Endothelial cell of umbilical vein (primary cell): Measurements from ENCODE around the gene SIAH1. TPM values are rescaled to one million over a fixed set of nuclear protein-coding genes. Genes with fewer than 3 reads are reported as not detected.
"Not testable (repeated sequence)": the region's sequence is repeated elsewhere in the genome, so short reads cannot be mapped to it uniquely, and the experiment has no call there.

Experiments used
- BruUV-seq: library from RNA; stranded (reverse); fragments of 400-500 nt; replicated peaks from 2 replicates; lab custom pipeline; 2021; lab: Mats Ljungman, UMichigan
- CTCF ChIA-PET: fragments of 300-600, 350-600 bp; sonication (Branson Sonifier 250); formaldehyde crosslinking; loops from one replicate; lab custom pipeline; 2021; ENCODE audit warnings: antibody characterized with exemption, inconsistent platforms; lab: Charles Lee
- POLR2A ChIA-PET: fragments of 300-600, 350-600 bp; sonication (Branson Sonifier 250); formaldehyde crosslinking; loops from one replicate; lab custom pipeline; 2021; ENCODE audit warnings: antibody characterized with exemption, inconsistent platforms; lab: Charles Lee
- DNase-seq: peaks from one replicate; pipeline ENCODE4 v3.0.0-alpha.2; 2011; ENCODE audit warnings: low read depth, low spot score
- FAIRE-seq: peaks from 2 replicates; lab custom pipeline; 2011; peaks lifted over from hg19 to GRCh38; lab: Jason Lieb, UNC
- H2AFZ ChIP-seq: 2 replicates; pipeline ENCODE4 v1.6.0; 2012; ENCODE audit warnings: low read depth, low read length, control low read depth, inconsistent platforms
- H3K27ac ChIP-seq: 2 replicates; pipeline ENCODE4 v1.5.1; 2011; ENCODE audit warnings: low read depth, mild to moderate bottlenecking, control low read depth, low read length, moderate library complexity; ENCODE audit not compliant: insufficient read depth
- H3K27me3 ChIP-seq, 2 experiments: 2 replicates each; pipeline versions ENCODE4 v1.6.0 to v1.6.1; 2011; ENCODE audit warnings: low read length in 2 of 2, mixed read lengths in 1 of 2; ENCODE audit not compliant: control insufficient read depth in 2 of 2, insufficient read depth in 2 of 2
- H3K36me3 ChIP-seq, 2 experiments: 2 replicates in 1 of 2; 3 replicates in 1 of 2; pipeline ENCODE4 v1.5.1; 2011; ENCODE audit warnings: low read length in 2 of 2, mild to moderate bottlenecking in 1 of 2, moderate library complexity in 1 of 2; ENCODE audit not compliant: control insufficient read depth in 2 of 2, insufficient read depth in 2 of 2; ENCODE audit errors: extremely low read depth in 1 of 2
- H3K4me1 ChIP-seq: 3 replicates; pipeline ENCODE4 v1.5.1; 2011; ENCODE audit warnings: mild to moderate bottlenecking, low read length; ENCODE audit not compliant: control insufficient read depth, insufficient read depth; ENCODE audit errors: extremely low read depth
- H3K4me2 ChIP-seq: 2 replicates; pipeline ENCODE4 v1.6.1; 2011; ENCODE audit warnings: low read length, control low read depth, mixed read lengths; ENCODE audit not compliant: insufficient read depth
- H3K4me3 ChIP-seq, 3 experiments: fragments of 200-600 bp in 1 of 3; sonication (generic), shearing (Covaris generic) in 1 of 3; replicated peaks in 1 of 3; 2 replicates each; pipeline ENCODE4 v1.5.1; 2011 to 2016; ENCODE audit warnings: control low read depth in 3 of 3, low read length in 3 of 3, mild to moderate bottlenecking in 2 of 3, inconsistent platforms in 1 of 3, low read depth in 1 of 3, moderate library complexity in 1 of 3; ENCODE audit not compliant: insufficient read depth in 1 of 3
- H3K79me2 ChIP-seq: 2 replicates; pipeline ENCODE4 v1.6.0; 2012; ENCODE audit warnings: low read length, inconsistent platforms; ENCODE audit not compliant: control insufficient read depth, insufficient read depth
- H3K9ac ChIP-seq: replicated peaks from 2 replicates; pipeline ENCODE3; 2011; ENCODE audit warnings: low read length, control low read depth; ENCODE audit not compliant: insufficient read depth; ENCODE audit errors: extremely low read depth
- H3K9me1 ChIP-seq: replicated peaks from 3 replicates; pipeline ENCODE4 v1.6.0; 2011; ENCODE audit warnings: mild to moderate bottlenecking, low read length; ENCODE audit not compliant: control insufficient read depth, insufficient read depth; ENCODE audit errors: extremely low read depth
- H3K9me3 ChIP-seq: replicated peaks from 2 replicates; pipeline ENCODE4 v1.5.1; 2012; ENCODE audit warnings: low read length, inconsistent platforms; ENCODE audit not compliant: control insufficient read depth, insufficient read depth
- H4K20me1 ChIP-seq: replicated peaks from 2 replicates; pipeline ENCODE3; 2011; ENCODE audit warnings: mild to moderate bottlenecking, low read length; ENCODE audit not compliant: control insufficient read depth, insufficient read depth; ENCODE audit errors: extremely low read depth
- EZH2 ChIP-seq: IDR thresholded peaks from 2 replicates; pipeline ENCODE4 v1.6.1; 2012; ENCODE audit warnings: borderline replicate concordance, low read depth, mild to moderate bottlenecking, moderate library complexity, low read length, inconsistent platforms; ENCODE audit not compliant: severe bottlenecking
- MYC ChIP-seq: IDR thresholded peaks from one replicate; pipeline ENCODE4 v1.6.1; 2011; ENCODE audit warnings: mild to moderate bottlenecking, low read depth, low read length
- POLR2A ChIP-seq: IDR thresholded peaks from 2 replicates; pipeline ENCODE4 v1.6.1; 2012; ENCODE audit warnings: low read depth, mild to moderate bottlenecking, control low read depth, low read length
- POLR2AphosphoS5 ChIP-seq: IDR thresholded peaks from 2 replicates; pipeline ENCODE4 v1.6.1; 2012; ENCODE audit warnings: low read depth, mild to moderate bottlenecking, control low read depth, low read length, moderate library complexity; ENCODE audit not compliant: insufficient read depth
- dilution Hi-C: fragments of 300-500 bp; cut with MboI; formaldehyde crosslinking; loops from one replicate; pipeline ENCODE4 v1.15.0; 2019; ENCODE audit warnings: low sequenced_read_pairs; ENCODE audit not compliant: extremely low pct_ligation_motif_present
- intact Hi-C: fragments of 100-400 bp; cut with micrococcal nuclease; formaldehyde crosslinking; loops from one replicate; pipeline ENCODE4 v1.10.0; 2022
- polyA plus RNA-seq, 4 experiments: library from polyadenylated mRNA; depleted of rRNA in 3 of 4; stranded (reverse) in 3 of 4; unstranded in 1 of 4; fragments of >200 nt; gene quantifications; 2 replicates each; pipeline versions ENCODE4 v1.2.1 to v1.2.3, GENCODE V29; 2011 to 2012; ENCODE audit warnings: missing spikeins in 1 of 4
- total RNA-seq: library from RNA; stranded (reverse); gene quantifications from 2 replicates; pipeline ENCODE4 v1.2.3, GENCODE V29; 2021
- TF ChIP-seq, protein P1 (sequence below): IDR thresholded peaks from 2 replicates; pipeline ENCODE4 v1.6.1; 2011; ENCODE audit not compliant: insufficient read depth, insufficient read length

The SIAH1 gene
- total and polyA plus RNA-seq, 2 donors (not counting 3 experiments of a cell fraction or from before 2014, with no cell fraction given): 14.4 to 19.9 TPM

DNA sequence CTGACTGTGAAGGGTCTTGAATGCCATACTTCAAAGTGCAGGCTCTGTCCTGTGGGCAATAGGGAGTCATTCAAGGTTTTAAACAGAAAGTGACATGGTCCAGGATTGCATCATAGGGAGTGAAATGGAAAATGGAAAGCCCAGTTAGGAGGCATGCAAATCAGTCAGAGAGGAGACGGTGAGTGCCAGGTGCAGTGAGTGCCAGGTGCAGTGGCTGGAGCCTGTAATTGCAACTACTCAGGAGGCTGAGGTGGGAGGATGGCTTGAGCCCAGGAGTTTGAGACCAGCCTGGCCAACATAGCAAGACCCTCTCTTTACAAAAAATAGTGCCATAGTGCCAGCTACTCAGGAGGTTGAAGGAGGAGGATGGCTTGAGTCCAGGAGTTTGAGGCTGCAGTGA is 35.2 kb upstream of the SIAH1 start:
- Histone ChIP-seq H3K27me3 (no peaks in the 10 kb centered on the region), H3K9me3 (no peaks in the 10 kb centered on the region), H3K4me1 (no peaks in the 10 kb centered on the region), H3K4me2 (no peak overlapping the region), H3K27ac (no peak overlapping the region), H3K36me3 (no peaks in the 10 kb centered on the region), H3K9ac (no peak overlapping the region), H3K9me1 (no peaks in the 10 kb centered on the region), H4K20me1 (no peaks in the 10 kb centered on the region), H3K79me2 (no peaks in the 10 kb centered on the region), H2AFZ (no peak overlapping the region), H3K4me3 (no peak overlapping the region)
- FAIRE-seq (no peak), DNase-seq (no peak)
- POLR2A ChIA-PET: no interaction called here
- BruUV-seq: no TSS peak
- intact Hi-C loops (no loop called here), dilution Hi-C loops (no loop called here)
- TF ChIP-seq MYC (no peak), POLR2AphosphoS5 (no peak), EZH2 (no peak), POLR2A (no peak)
- TF ChIP-seq, protein P1, sequence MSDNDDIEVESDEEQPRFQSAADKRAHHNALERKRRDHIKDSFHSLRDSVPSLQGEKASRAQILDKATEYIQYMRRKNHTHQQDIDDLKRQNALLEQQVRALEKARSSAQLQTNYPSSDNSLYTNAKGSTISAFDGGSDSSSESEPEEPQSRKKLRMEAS: no peak
- CTCF ChIA-PET: no interaction called here

DNA sequence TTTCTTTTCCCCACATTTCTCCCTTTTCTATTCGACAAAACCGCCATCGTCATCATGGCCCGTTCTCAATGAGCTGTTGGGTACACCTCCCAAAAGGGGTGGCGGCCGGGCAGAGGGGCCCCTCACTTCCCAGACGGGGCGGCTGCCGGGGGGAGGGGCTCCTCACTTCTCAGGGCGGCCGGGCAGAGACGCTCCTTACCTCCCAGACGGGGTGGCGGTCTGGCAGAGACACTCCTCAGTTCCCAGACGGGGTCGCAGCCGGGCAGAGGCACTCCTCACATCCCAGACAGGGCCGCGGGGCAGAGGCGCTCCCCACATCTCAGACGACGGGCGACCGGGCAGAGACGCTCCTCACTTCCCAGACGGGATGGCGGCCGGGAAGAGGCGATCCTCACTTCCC is 31.4 kb upstream of the SIAH1 start:
- H3K36me3 ChIP-seq, H3K27me3 ChIP-seq, FAIRE-seq, dilution Hi-C loops, DNase-seq, H3K9me1 ChIP-seq, CTCF ChIA-PET, H3K9ac ChIP-seq, H3K4me2 ChIP-seq, H3K9me3 ChIP-seq, H3K4me1 ChIP-seq, POLR2A ChIA-PET, H3K4me3 ChIP-seq, H3K27ac ChIP-seq, H3K79me2 ChIP-seq, H2AFZ ChIP-seq, H4K20me1 ChIP-seq, BruUV-seq, intact Hi-C loops: not testable (repeated sequence)
